Liver (tissue), 3 donors: ENCODE data around the gene ZCWPW1.

ENCODE experiments used
- CTCF ChIP-seq: fragments of 150-350 bp; IDR thresholded peaks from 2 replicates; pipeline ENCODE4 v1.5.1; 2017; ENCODE audit warnings: improper control_type of control experiment, low read depth, low read length; ENCODE audit not compliant: missing input control
- FOXA1 ChIP-seq: IDR thresholded peaks from 2 replicates; pipeline ENCODE4 v1.6.1; 2016; ENCODE audit warnings: antibody characterized with exemption
- GABPA ChIP-seq, 2 donors: IDR thresholded peaks in 1 of 2; conservative IDR thresholded peaks in 1 of 2; 2 replicates each; pipeline ENCODE4 v1.6.1; 2016; ENCODE audit warnings: antibody characterized with exemption in 2 of 2, mild to moderate bottlenecking in 1 of 2, moderate library complexity in 1 of 2
- REST ChIP-seq: IDR thresholded peaks from 2 replicates; pipeline ENCODE4 v1.6.1; 2016; ENCODE audit warnings: antibody characterized with exemption, mild to moderate bottlenecking
- SP1 ChIP-seq: IDR thresholded peaks from 2 replicates; pipeline ENCODE4 v1.6.1; 2018; ENCODE audit warnings: antibody characterized with exemption, mild to moderate bottlenecking
- TAF1 ChIP-seq: conservative IDR thresholded peaks from 2 replicates; pipeline ENCODE4 v1.6.1; 2016; ENCODE audit warnings: antibody characterized with exemption, mild to moderate bottlenecking
- YY1 ChIP-seq: IDR thresholded peaks from 2 replicates; pipeline ENCODE4 v1.6.1; 2016; ENCODE audit warnings: antibody characterized with exemption, mild to moderate bottlenecking
- donor health status: healthy.
- donor health status: healthy.

DNA sequence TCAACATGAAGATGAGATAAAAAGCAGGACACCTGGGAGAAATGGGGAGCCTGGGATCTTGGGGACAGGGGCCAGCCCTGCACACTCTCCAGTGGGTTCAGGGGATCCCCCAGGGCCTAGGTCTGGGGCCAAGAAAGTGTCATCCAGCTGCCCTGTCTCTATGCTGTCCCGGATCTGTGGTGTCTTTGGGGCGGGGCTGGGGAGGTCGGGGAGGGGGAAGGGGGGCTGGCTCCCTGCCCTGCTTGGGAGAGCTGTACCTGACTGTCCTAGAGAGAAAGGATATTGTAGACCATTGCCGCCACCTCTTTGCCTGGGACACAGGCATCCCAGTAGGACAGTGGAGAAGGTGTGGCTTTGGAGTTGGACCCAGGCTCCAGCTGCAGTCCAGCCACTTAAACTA lies 42.5 kb upstream of the ZCWPW1 start:
- TF ChIP-seq CTCF (no peak), REST (no peak), GABPA (IDR thresholded peaks at IDR 0.05 in 1 of 2, conservative IDR thresholded peaks at IDR 0.05 in 1 of 2) (no peak), FOXA1 (no peak), YY1 (no peak), SP1 (no peak), TAF1 (no peak)
